NCI-H2196 (cell line): ENCODE data around the gene SLC7A10.
A peak's percentile ranks its signal among the peaks of the same experiment; 100 is the strongest.
"Not testable (repeated sequence)": the region's sequence is repeated elsewhere in the genome, so short reads cannot be mapped to it uniquely, and the experiment has no call there.

Experiments used
- DNase-seq: peaks from one replicate; lab custom pipeline; 2025; ENCODE audit not compliant: unreplicated experiment; lab: John Stamatoyannopoulos, UW

Gene SLC7A10

GRCh38 chr19:33239223-33239975, 13.7 kb upstream of the SLC7A10 start:
- no peak for DNase-seq

- DNase-seq, result no peak
Measured at GRCh38 chr19:33238481-33239149, 13.0 kb upstream of the SLC7A10 start.

GRCh38 chr19:33236696-33237390, 11.2 kb upstream of the SLC7A10 start:
- DNase-seq, result no peak

- no peak for DNase-seq
Measured at GRCh38 chr19:33235996-33236350, 10.3 kb upstream of the SLC7A10 start.

GRCh38 chr19:33235269-33235995, 9.8 kb upstream of the SLC7A10 start:
- peak; percentile 87 for DNase-seq

- no peak for DNase-seq
Measured at GRCh38 chr19:33234736-33235135, 9.1 kb upstream of the SLC7A10 start.

- DNase-seq, result no peak
Measured at GRCh38 chr19:33234092-33234491, 8.4 kb upstream of the SLC7A10 start.

GRCh38 chr19:33233056-33233873, 7.6 kb upstream of the SLC7A10 start:
- DNase-seq, result no peak

GRCh38 chr19:33232656-33233055, 7.0 kb upstream of the SLC7A10 start:
- DNase-seq, result no peak

GRCh38 chr19:33231511-33231910, 5.9 kb upstream of the SLC7A10 start:
- DNase-seq, result no peak

- no peak for DNase-seq
Measured at GRCh38 chr19:33229962-33230361, 4.3 kb upstream of the SLC7A10 start.

GRCh38 chr19:33227870-33228599, 2.4 kb upstream of the SLC7A10 start:
- DNase-seq, result no peak

GRCh38 chr19:33227242-33227650, 1.6 kb upstream of the SLC7A10 start:
- no peak for DNase-seq

- peak; percentile 18 for DNase-seq
Measured at GRCh38 chr19:33226550-33227241, 1.0 kb upstream of the SLC7A10 start.

- DNase-seq, result no peak
Measured at GRCh38 chr19:33224694-33225457, 774 bp downstream of the SLC7A10 start.

- not testable (repeated sequence) for DNase-seq
Measured at GRCh38 chr19:33222255-33222654, 3.4 kb downstream of the SLC7A10 start.

GRCh38 chr19:33221638-33222037, 4.0 kb downstream of the SLC7A10 start:
- no peak for DNase-seq

- DNase-seq, result no peak
Measured at GRCh38 chr19:33220735-33221134, 4.9 kb downstream of the SLC7A10 start.

GRCh38 chr19:33220115-33220514, 5.5 kb downstream of the SLC7A10 start:
- no peak for DNase-seq
